ENCODE results near the gene TYW1. TPM values are rescaled to one million over a fixed set of nuclear protein-coding genes. Genes with fewer than 3 reads are reported as not detected.
"Not testable (repeated sequence)": the region's sequence is repeated elsewhere in the genome, so short reads cannot be mapped to it uniquely, and the experiment has no call there.

TYW1 gene
- total and polyA plus RNA-seq, 2 experiments from 2014 or later: 13.8 to 18.5 TPM

DNA sequence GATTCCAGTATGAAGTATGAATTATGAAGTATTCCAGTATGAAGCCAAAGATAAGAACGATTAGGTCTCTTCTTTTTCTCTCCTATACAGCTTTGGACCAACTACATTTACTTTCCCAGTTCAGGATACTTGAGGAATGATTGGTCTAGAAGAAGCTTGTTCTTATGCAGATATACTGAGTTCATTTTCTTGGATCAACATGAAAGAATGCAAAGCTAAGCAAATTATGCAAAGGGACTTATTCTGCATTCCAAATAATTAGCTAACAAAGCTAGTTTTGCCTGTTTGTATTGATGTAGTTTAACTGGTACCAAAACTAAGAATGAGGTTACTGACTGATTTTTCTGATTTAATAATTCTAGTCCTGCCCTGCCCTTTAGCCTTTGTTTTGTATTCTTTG is 101.4 kb downstream of the TYW1 start:
- H3K4me1 ChIP-seq (ENCODE audit: insufficient read depth); H2AFZ ChIP-seq; H3K9me3 ChIP-seq (ENCODE audit: low read depth); DNase-seq (ENCODE audit: low spot score); H3K27me3 ChIP-seq; H3K4me3 ChIP-seq; H3K79me2 ChIP-seq; H3K36me3 ChIP-seq (replicated peaks; ENCODE audit: insufficient read depth, low read depth); H4K20me1 ChIP-seq (ENCODE audit: insufficient read depth, poor library complexity, severe bottlenecking); H3K4me2 ChIP-seq; H3K27ac ChIP-seq; H3K9me2 ChIP-seq (replicated peaks; ENCODE audit: insufficient read depth): not testable (repeated sequence)
- 100% methylated on average over 1 of the region's 1 CpG for WGBS (ENCODE audit: low lambda C conversion rate, missing lambda C conversion rate)

DNA sequence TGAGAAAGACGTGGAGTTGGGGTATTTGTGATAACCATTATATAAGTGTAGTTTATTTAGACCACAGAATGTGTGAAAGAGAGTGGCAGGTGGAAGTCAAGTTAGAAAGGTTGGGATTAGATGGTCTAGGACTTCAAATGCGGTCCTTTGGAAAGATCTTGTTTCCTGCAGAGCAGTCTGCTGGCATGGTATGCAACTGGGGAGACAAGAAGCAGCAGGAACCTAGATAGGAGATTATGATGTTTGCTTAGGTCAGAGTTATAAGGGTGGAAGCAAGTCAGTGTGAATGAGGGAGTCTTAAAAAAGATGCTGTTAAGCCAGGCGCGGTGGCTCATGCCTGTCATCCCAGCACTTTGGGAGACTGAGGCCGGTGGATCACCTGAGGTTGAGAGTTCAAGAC is 102.8 kb downstream of the TYW1 start:
- not testable (repeated sequence) for H3K4me3 ChIP-seq; DNase-seq (ENCODE audit: low spot score); H4K20me1 ChIP-seq (ENCODE audit: insufficient read depth, poor library complexity, severe bottlenecking); H3K36me3 ChIP-seq (replicated peaks; ENCODE audit: insufficient read depth, low read depth); H3K4me1 ChIP-seq (ENCODE audit: insufficient read depth); H3K27ac ChIP-seq; H2AFZ ChIP-seq; H3K9me2 ChIP-seq (replicated peaks; ENCODE audit: insufficient read depth); H3K4me2 ChIP-seq; H3K9me3 ChIP-seq (ENCODE audit: low read depth); H3K27me3 ChIP-seq; H3K79me2 ChIP-seq
- WGBS (ENCODE audit: low lambda C conversion rate, missing lambda C conversion rate): 75% methylated on average over 5 of the region's 5 CpGs

DNA sequence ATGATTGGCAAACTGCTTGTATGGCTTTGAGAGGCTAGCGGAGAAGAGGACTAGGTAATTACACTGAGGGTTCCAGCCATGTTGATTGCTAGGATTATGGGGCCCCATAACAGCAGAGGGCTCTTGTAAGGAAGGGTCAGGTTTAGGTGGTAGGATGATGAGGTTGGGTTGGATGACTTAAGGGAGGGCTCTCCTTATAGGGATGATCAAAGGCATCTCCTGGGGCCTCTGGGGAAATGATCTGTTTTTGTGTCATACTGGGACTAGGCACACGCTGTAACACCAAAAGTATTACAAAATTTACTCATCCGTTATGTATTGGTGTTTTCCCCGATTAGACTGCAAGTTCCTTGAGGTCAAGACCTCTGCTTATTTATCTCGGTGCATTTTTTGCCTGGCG is 103.4 kb downstream of the TYW1 start:
- DNase-seq (ENCODE audit: low spot score); H3K79me2 ChIP-seq; H3K9me2 ChIP-seq (replicated peaks; ENCODE audit: insufficient read depth); H4K20me1 ChIP-seq (ENCODE audit: insufficient read depth, poor library complexity, severe bottlenecking); H3K36me3 ChIP-seq (replicated peaks; ENCODE audit: insufficient read depth, low read depth); H2AFZ ChIP-seq; H3K27me3 ChIP-seq; H3K4me2 ChIP-seq; H3K4me3 ChIP-seq; H3K27ac ChIP-seq; H3K9me3 ChIP-seq (ENCODE audit: low read depth); H3K4me1 ChIP-seq (ENCODE audit: insufficient read depth): not testable (repeated sequence)
- 96% methylated on average over 6 of the region's 6 CpGs for WGBS (ENCODE audit: low lambda C conversion rate, missing lambda C conversion rate)

DNA sequence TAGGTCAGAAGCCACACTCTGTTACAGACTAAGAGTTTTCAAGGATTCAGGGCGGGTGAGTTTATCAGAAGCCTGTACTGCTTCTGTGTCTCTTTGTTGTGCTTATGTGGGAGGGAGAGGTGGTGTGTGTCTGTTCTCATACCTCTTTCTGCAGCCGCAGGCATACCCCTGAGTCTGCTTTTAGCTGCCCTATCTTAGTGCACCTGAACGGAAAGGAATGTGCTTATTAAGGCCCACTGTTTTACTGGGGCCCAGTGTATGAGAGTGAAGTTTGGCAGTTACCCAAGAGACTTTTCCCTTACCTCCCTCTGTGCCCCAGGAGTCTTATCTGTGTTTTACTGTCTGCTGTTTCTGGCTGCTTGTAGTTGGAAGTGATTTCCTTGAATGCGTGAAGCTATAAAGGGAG is 104.3 kb downstream of the TYW1 start:
- H4K20me1 ChIP-seq (ENCODE audit: insufficient read depth, poor library complexity, severe bottlenecking): no peaks in the 10 kb centered on the region
- H3K4me1 ChIP-seq (ENCODE audit: insufficient read depth): peaks cover 7% of the 10 kb centered on the region
- TF ChIP-seq, protein P1, sequence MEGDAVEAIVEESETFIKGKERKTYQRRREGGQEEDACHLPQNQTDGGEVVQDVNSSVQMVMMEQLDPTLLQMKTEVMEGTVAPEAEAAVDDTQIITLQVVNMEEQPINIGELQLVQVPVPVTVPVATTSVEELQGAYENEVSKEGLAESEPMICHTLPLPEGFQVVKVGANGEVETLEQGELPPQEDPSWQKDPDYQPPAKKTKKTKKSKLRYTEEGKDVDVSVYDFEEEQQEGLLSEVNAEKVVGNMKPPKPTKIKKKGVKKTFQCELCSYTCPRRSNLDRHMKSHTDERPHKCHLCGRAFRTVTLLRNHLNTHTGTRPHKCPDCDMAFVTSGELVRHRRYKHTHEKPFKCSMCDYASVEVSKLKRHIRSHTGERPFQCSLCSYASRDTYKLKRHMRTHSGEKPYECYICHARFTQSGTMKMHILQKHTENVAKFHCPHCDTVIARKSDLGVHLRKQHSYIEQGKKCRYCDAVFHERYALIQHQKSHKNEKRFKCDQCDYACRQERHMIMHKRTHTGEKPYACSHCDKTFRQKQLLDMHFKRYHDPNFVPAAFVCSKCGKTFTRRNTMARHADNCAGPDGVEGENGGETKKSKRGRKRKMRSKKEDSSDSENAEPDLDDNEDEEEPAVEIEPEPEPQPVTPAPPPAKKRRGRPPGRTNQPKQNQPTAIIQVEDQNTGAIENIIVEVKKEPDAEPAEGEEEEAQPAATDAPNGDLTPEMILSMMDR (IDR thresholded peaks at IDR 0.05; ENCODE audit: poor library complexity): no peak
- TF ChIP-seq EZH2 (IDR thresholded peaks at IDR 0.05; ENCODE audit: borderline replicate concordance): no peak
- TF ChIP-seq EZH2phosphoT487 (IDR thresholded peaks at IDR 0.05; ENCODE audit: low read depth, severe bottlenecking, unreplicated experiment): no peak
- H3K4me3 ChIP-seq: no peak overlapping the region
- no peaks in the 10 kb centered on the region for H3K9me3 ChIP-seq (ENCODE audit: low read depth)
- no peaks in the 10 kb centered on the region for H3K36me3 ChIP-seq (replicated peaks; ENCODE audit: insufficient read depth, low read depth)
- no peaks in the 10 kb centered on the region for H3K27me3 ChIP-seq
- no peak overlapping the region for H2AFZ ChIP-seq
- H3K4me2 ChIP-seq: peak overlapping the region; percentile 37
- H3K79me2 ChIP-seq: no peaks in the 10 kb centered on the region
- peak; percentile 25 for DNase-seq (ENCODE audit: low spot score)
- no peaks in the 10 kb centered on the region for H3K9me2 ChIP-seq (replicated peaks; ENCODE audit: insufficient read depth)
- WGBS (ENCODE audit: low lambda C conversion rate, missing lambda C conversion rate): 35% methylated on average over 4 of the region's 4 CpGs
- peak overlapping the region; percentile 51 for H3K27ac ChIP-seq

DNA sequence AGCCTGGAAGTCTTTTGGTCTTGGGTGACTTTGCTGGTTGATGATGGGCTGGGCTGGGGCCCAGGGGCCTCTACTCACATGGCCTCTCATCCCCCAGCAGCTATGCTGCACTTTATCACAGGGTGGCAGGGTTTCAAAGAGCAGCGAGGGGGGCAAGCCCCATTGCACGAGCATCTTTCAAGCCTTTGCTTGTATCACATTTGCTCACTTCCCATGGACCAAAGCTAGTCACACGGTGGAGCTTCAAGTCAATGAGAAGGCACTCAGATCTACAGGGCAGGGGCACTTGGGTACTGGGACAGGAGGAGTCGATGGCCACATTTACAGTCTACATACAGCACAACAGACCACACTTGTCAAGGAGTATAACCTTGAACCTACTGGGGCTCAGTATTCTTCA is 108.3 kb downstream of the TYW1 start:
- peak overlapping the region; percentile 28 for H3K27ac ChIP-seq
- 81% methylated on average over 4 of the region's 4 CpGs for WGBS (ENCODE audit: low lambda C conversion rate, missing lambda C conversion rate)
- H3K4me3 ChIP-seq: not testable (repeated sequence)

More for the DNA sequence above, 108.3 kb downstream of the TYW1 start:
- not testable (repeated sequence) for H3K79me2 ChIP-seq; H3K36me3 ChIP-seq (replicated peaks; ENCODE audit: insufficient read depth, low read depth); H3K9me2 ChIP-seq (replicated peaks; ENCODE audit: insufficient read depth); H3K4me2 ChIP-seq; H4K20me1 ChIP-seq (ENCODE audit: insufficient read depth, poor library complexity, severe bottlenecking); H3K9me3 ChIP-seq (ENCODE audit: low read depth); H3K4me1 ChIP-seq (ENCODE audit: insufficient read depth); H3K27me3 ChIP-seq; DNase-seq (ENCODE audit: low spot score); H2AFZ ChIP-seq

Data from hepatocyte (in vitro differentiated cells).